HS-27A (cell line): ENCODE results near the gene ZNF594.
"Not testable (repeated sequence)": the region's sequence is repeated elsewhere in the genome, so short reads cannot be mapped to it uniquely, and the experiment has no call there.

Experiments used
- DNase-seq: peaks from one replicate; pipeline ENCODE4 v3.0.0-alpha.2; 2012; ENCODE audit warnings: low read depth, missing footprints

ZNF594 gene

GRCh38 chr17:5201011-5201410 lies 9.3 kb upstream of the ZNF594 start:
- no peak for DNase-seq

- DNase-seq = no peak
Observed at GRCh38 chr17:5200360-5200759, 8.7 kb upstream of the ZNF594 start.

GRCh38 chr17:5198472-5198871 lies 6.8 kb upstream of the ZNF594 start:
- DNase-seq = no peak

- no peak for DNase-seq
Observed at GRCh38 chr17:5194346-5194745, 2.7 kb upstream of the ZNF594 start.

- DNase-seq = no peak
Observed at GRCh38 chr17:5184288-5184687, 7.4 kb downstream of the ZNF594 start.

- DNase-seq = no peak
Observed at GRCh38 chr17:5183410-5183793, 8.3 kb downstream of the ZNF594 start.

GRCh38 chr17:5182597-5183409 lies 8.9 kb downstream of the ZNF594 start:
- no peak for DNase-seq

- DNase-seq = no peak
Observed at GRCh38 chr17:5181509-5182305, 10.0 kb downstream of the ZNF594 start.

- no peak for DNase-seq
Observed at GRCh38 chr17:5179003-5179402, 12.7 kb downstream of the ZNF594 start.

- not testable (repeated sequence) for DNase-seq
Observed at GRCh38 chr17:5175027-5175426, 16.6 kb downstream of the ZNF594 start.

- not testable (repeated sequence) for DNase-seq
Observed at GRCh38 chr17:5165791-5166564, 25.7 kb downstream of the ZNF594 start.

GRCh38 chr17:5164436-5164835 lies 27.2 kb downstream of the ZNF594 start:
- no peak for DNase-seq

- DNase-seq = not testable (repeated sequence)
Observed at GRCh38 chr17:5161793-5162192, 29.9 kb downstream of the ZNF594 start.

- not testable (repeated sequence) for DNase-seq
Observed at GRCh38 chr17:5160702-5161101, 31.0 kb downstream of the ZNF594 start.

GRCh38 chr17:5146122-5146521 lies 45.5 kb downstream of the ZNF594 start:
- not testable (repeated sequence) for DNase-seq

GRCh38 chr17:5142877-5143276 lies 48.8 kb downstream of the ZNF594 start:
- not testable (repeated sequence) for DNase-seq

GRCh38 chr17:5139458-5139732 lies 52.3 kb downstream of the ZNF594 start:
- no peak for DNase-seq

GRCh38 chr17:5138616-5139457 lies 52.8 kb downstream of the ZNF594 start:
- no peak for DNase-seq

GRCh38 chr17:5138198-5138544 lies 53.5 kb downstream of the ZNF594 start:
- DNase-seq = not testable (repeated sequence)

GRCh38 chr17:5137511-5138197 lies 54.0 kb downstream of the ZNF594 start:
- not testable (repeated sequence) for DNase-seq
